ENCODE measurements around the gene USP5. TPM values are rescaled to one million over a fixed set of nuclear protein-coding genes. Genes with fewer than 3 reads are reported as not detected.

Gene USP5
- total and polyA plus RNA-seq, 2 of the 8 experiments (the other 6 are each of a cell fraction or from before 2014, with no cell fraction given), result 66.5 to 148 TPM

GRCh38 chr12:6872073-6873048, 20.4 kb downstream of the USP5 start (continued):
- TF ChIP-seq ATF2 (IDR thresholded peaks at IDR 0.05; ENCODE audit: low read length) (no peak; the same call in 1 of the 2 replicates), JUN (IDR thresholded peaks at IDR 0.05; ENCODE audit: low read depth, low read length) (no peak), SIN3A (conservative IDR thresholded peaks at IDR 0.05 in 1 of 2, IDR thresholded peaks at IDR 0.05 in 1 of 2; ENCODE audit: low read depth in 1 of 2, low read length in 2 of 2) (peak; percentile 93 to 94; a peak in 3 of 4 replicates), NANOG (IDR thresholded peaks at IDR 0.05; ENCODE audit: insufficient read depth, low read depth, low read length, poor library complexity, severe bottlenecking) (no peak), BCL11A (IDR thresholded peaks at IDR 0.05; ENCODE audit: low read depth in 2 of 2, low read length in 2 of 2) (no peak), TAF7 (optimal IDR thresholded peaks at IDR 0.05; ENCODE audit: borderline replicate concordance, low read depth, low read length) (peak; percentile 31), BACH1 (IDR thresholded peaks at IDR 0.05; ENCODE audit: low read length) (no peak), HDAC2 (IDR thresholded peaks at IDR 0.05; ENCODE audit: borderline replicate concordance in 1 of 2, low read depth in 2 of 2, low read length in 2 of 2) (peak; percentile 63 to 75; a peak in 2 of 4 replicates), GABPA (IDR thresholded peaks at IDR 0.05; ENCODE audit: borderline replicate concordance, insufficient read depth, low read length) (peak; percentile 64; the same call in 1 of the 2 replicates), RAD21 (IDR thresholded peaks at IDR 0.05 in 1 of 2, conservative IDR thresholded peaks at IDR 0.05 in 1 of 2; ENCODE audit: low read depth in 2 of 2, low read length in 2 of 2) (peak; percentile 50 to 69), KDM1A (IDR thresholded peaks at IDR 0.05; ENCODE audit: borderline replicate concordance, low read length) (no peak), RXRA (IDR thresholded peaks at IDR 0.05; ENCODE audit: insufficient read depth, low read depth, low read length) (no peak), PHF8 (conservative IDR thresholded peaks at IDR 0.05; ENCODE audit: low read depth, low read length) (no peak), TAF1 (IDR thresholded peaks at IDR 0.05; ENCODE audit: low read depth, low read length) (peak; percentile 46; the same call in 1 of the 2 replicates), RNF2 (IDR thresholded peaks at IDR 0.05; ENCODE audit: borderline replicate concordance, low read depth, low read length, missing control alignments, poor library complexity, severe bottlenecking) (no peak), POU5F1 (IDR thresholded peaks at IDR 0.05; ENCODE audit: low read depth, low read length) (no peak), NRF1 (IDR thresholded peaks at IDR 0.05; ENCODE audit: low read depth, low read length) (no peak), CHD2 (IDR thresholded peaks at IDR 0.05; ENCODE audit: low read length) (no peak), RBBP5 (IDR thresholded peaks at IDR 0.05; ENCODE audit: borderline replicate concordance, low read depth, low read length) (no peak)

Measured in H1 (cell line).